HepG2 (cell line): ENCODE measurements around the gene INKA1. TPM values are rescaled to one million over a fixed set of nuclear protein-coding genes. Genes with fewer than 3 reads are reported as not detected.

Experiments
- CENPX ChIP-seq: sonication (generic); formaldehyde crosslinking; IDR thresholded peaks from 2 replicates; pipeline ENCODE4 v1.9.0; 2021; ENCODE audit warnings: mild to moderate bottlenecking, missing genetic modification reagents, moderate library complexity
- GTF3A ChIP-seq: sonication (generic); formaldehyde crosslinking; conservative IDR thresholded peaks from 2 replicates; pipeline ENCODE4 v1.4.0; 2020; ENCODE audit warnings: mild to moderate bottlenecking, missing genetic modification reagents
- HMG20A ChIP-seq: IDR thresholded peaks from 2 replicates; pipeline ENCODE4 v1.6.1; 2016; ENCODE audit warnings: borderline replicate concordance
- IRF9 ChIP-seq: sonication (generic); formaldehyde crosslinking; IDR thresholded peaks from 2 replicates; pipeline ENCODE4 v1.8.0; 2022; ENCODE audit warnings: missing genetic modification reagents, mild to moderate bottlenecking, borderline replicate concordance
- ISX ChIP-seq: sonication (generic); formaldehyde crosslinking; conservative IDR thresholded peaks from 2 replicates; pipeline ENCODE4 v1.5.0; 2020; ENCODE audit warnings: missing genetic modification reagents
- MYNN ChIP-seq: sonication (generic); formaldehyde crosslinking; IDR thresholded peaks from 2 replicates; pipeline ENCODE4 v1.4.0; 2020; ENCODE audit warnings: mild to moderate bottlenecking, low read depth, missing genetic modification reagents
- PHF20 ChIP-seq: sonication (generic); formaldehyde crosslinking; IDR thresholded peaks from 2 replicates; pipeline ENCODE4 v1.5.0; 2020; ENCODE audit warnings: mild to moderate bottlenecking, missing genetic modification reagents
- PRMT3 ChIP-seq: sonication (generic); formaldehyde crosslinking; IDR thresholded peaks from 2 replicates; pipeline ENCODE4 v1.8.1; 2022; ENCODE audit warnings: low read depth, mild to moderate bottlenecking, moderate library complexity, missing genetic modification reagents, borderline replicate concordance
- STAG1 ChIP-seq: sonication (generic); formaldehyde crosslinking; IDR thresholded peaks from 2 replicates; pipeline ENCODE4 v1.4.0; 2020; ENCODE audit warnings: missing genetic modification reagents
- TBX2 ChIP-seq: sonication (generic); formaldehyde crosslinking; IDR thresholded peaks from 2 replicates; pipeline ENCODE4 v1.5.0; 2020; ENCODE audit warnings: missing genetic modification reagents, mild to moderate bottlenecking, borderline replicate concordance
- TRIM22 ChIP-seq: fragments of 450-650 bp; IDR thresholded peaks from 2 replicates; pipeline ENCODE4 v1.6.1; 2017
- U2AF2 ChIP-seq: fragments of 200-400 bp; formaldehyde crosslinking; IDR thresholded peaks from 2 replicates; pipeline ENCODE4 v1.6.1; 2017; ENCODE audit warnings: low read depth, mild to moderate bottlenecking, low read length
- ZBTB25 ChIP-seq: IDR thresholded peaks from 2 replicates; pipeline ENCODE4 v1.6.1; 2018; ENCODE audit warnings: missing genetic modification reagents
- ZFAT ChIP-seq: sonication (generic); formaldehyde crosslinking; conservative IDR thresholded peaks from 2 replicates; pipeline ENCODE4 v1.8.1; 2023; ENCODE audit warnings: missing genetic modification reagents, inconsistent platforms
- ZNF34 ChIP-seq: sonication (generic); formaldehyde crosslinking; IDR thresholded peaks from 2 replicates; pipeline ENCODE4 v1.4.0; 2020; ENCODE audit warnings: mild to moderate bottlenecking, missing genetic modification reagents, borderline replicate concordance
- ZNF564 ChIP-seq: sonication (generic); formaldehyde crosslinking; IDR thresholded peaks from 2 replicates; pipeline ENCODE4 v1.8.1; 2023; ENCODE audit warnings: mild to moderate bottlenecking, missing genetic modification reagents
- ZNF569 ChIP-seq: sonication (generic); formaldehyde crosslinking; IDR thresholded peaks from 2 replicates; pipeline ENCODE4 v1.5.0; 2020; ENCODE audit warnings: mild to moderate bottlenecking, missing genetic modification reagents, moderate library complexity, borderline replicate concordance
- ZNF607 ChIP-seq: sonication (generic); formaldehyde crosslinking; IDR thresholded peaks from 2 replicates; pipeline ENCODE4 v1.5.1; 2020; ENCODE audit warnings: missing genetic modification reagents, mild to moderate bottlenecking, borderline replicate concordance
- ZNF724P ChIP-seq: sonication (generic); formaldehyde crosslinking; IDR thresholded peaks from 2 replicates; pipeline ENCODE4 v1.8.0; 2022; ENCODE audit warnings: missing genetic modification reagents, borderline replicate concordance
- ZNF761 ChIP-seq: sonication (generic); formaldehyde crosslinking; conservative IDR thresholded peaks from 2 replicates; pipeline ENCODE4 v1.4.0; 2020; ENCODE audit warnings: mild to moderate bottlenecking, missing genetic modification reagents
- ZSCAN12 ChIP-seq: sonication (generic); formaldehyde crosslinking; IDR thresholded peaks from 2 replicates; pipeline ENCODE4 v1.9.0; 2021; ENCODE audit warnings: mild to moderate bottlenecking, missing genetic modification reagents
- polyA plus RNA-seq, 8 experiments: library from polyadenylated mRNA; depleted of rRNA in 3 of 8; stranded (reverse) in 7 of 8; unstranded in 1 of 8; fragments of >200 nt; fragmentation: Illumina TruSeq in 4 of 8; extraction: Trizol in 4 of 8; gene quantifications; 2 replicates each; pipeline versions ENCODE4 v1.2.1 to v1.2.3, GENCODE V29; 2011 to 2016; ENCODE audit warnings: low read depth in 4 of 8, missing spikeins in 1 of 8, mixed read lengths in 1 of 8; ENCODE audit not compliant: insufficient read depth in 1 of 8
- total RNA-seq, 5 experiments: library from RNA; depleted of rRNA; stranded (reverse); fragments of >200 nt; fragmentation: Illumina TruSeq; extraction: Trizol; gene quantifications; 2 replicates each; pipeline ENCODE4 v1.2.3, GENCODE V29; 2016; ENCODE audit warnings: low read depth in 1 of 5
- TF ChIP-seq, protein P1 (sequence below): sonication (generic); formaldehyde crosslinking; IDR thresholded peaks from 2 replicates; pipeline ENCODE4 v1.4.0; 2020; ENCODE audit warnings: missing genetic modification reagents, borderline replicate concordance

Gene INKA1
- total and polyA plus RNA-seq, 2 of the 13 experiments (the other 11 are each of a cell fraction or from before 2014, with no cell fraction given) = 0.22 to 0.41 TPM

DNA sequence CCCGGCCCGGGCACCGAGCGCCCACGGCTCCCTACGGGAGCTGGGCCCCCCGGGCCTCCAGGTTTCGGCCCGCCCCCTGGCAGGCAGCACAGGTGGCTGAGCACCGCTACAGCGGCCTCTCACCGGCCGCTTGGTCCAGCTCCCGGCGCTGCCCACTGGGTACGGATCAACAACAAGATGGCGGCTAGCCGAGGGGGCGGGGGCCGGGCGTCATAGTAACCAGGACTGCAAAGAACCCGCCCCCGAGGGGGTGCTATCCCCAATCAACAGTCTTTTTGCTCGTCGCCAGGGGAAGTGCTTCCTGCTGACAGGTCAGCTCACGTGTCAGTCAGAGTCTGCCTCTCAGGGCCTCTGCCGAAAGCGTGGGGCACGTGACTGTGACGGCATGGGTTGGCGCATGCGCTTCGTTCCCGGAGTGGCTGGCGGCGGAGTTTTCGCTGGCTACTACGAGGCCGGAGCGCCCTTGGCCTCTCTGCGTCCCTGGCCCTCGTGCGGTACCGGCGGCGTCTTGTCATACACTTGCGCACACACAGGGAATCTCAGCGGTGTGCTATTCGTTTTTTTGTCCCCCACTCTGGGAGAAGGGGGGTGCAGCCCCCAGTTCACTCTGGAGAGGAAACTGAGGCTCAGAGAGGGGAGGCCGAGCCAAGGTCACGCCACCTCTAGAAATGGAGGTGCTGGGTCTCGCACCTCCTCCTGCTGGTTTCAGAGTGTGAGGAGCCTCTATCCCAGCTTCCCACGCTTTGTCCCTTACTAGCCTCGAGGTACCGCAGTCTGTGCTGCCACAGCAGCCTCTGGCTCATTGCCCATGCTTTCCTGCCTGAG, 16.5 kb upstream of the INKA1 start, which contains the start of gene IP6K1 (continued):
- TF ChIP-seq ZNF724P (CRISPR knock-in tag) (peak; percentile 88; the same call in 1 of the 2 replicates), PRMT3 (CRISPR knock-in tag) (no peak), HMG20A (no peak), PHF20 (CRISPR knock-in tag) (peak; percentile 77), MYNN (CRISPR knock-in tag) (0 out of 2 replicates have a peak, but pooled peaks have one; percentile 31), STAG1 (CRISPR knock-in tag) (no peak), CENPX (no peak), ZSCAN12 (CRISPR knock-in tag) (0 out of 2 replicates have a peak, but pooled peaks have one; percentile 69), ZBTB25 (CRISPR knock-in tag) (no peak), TBX2 (peak; percentile 68), GTF3A (no peak), ZNF569 (no peak), ISX (CRISPR knock-in tag) (no peak), IRF9 (CRISPR knock-in tag) (0 out of 2 replicates have a peak, but pooled peaks have one; percentile 22), ZNF34 (CRISPR knock-in tag) (no peak; the same call in 1 of the 2 replicates), U2AF2 (0 out of 2 replicates have a peak, but pooled peaks have one; percentile 70), ZNF564 (CRISPR knock-in tag) (0 out of 2 replicates have a peak, but pooled peaks have one; percentile 13), TRIM22 (no peak), ZFAT (CRISPR knock-in tag) (no peak), ZNF761 (no peak; the same call in 1 of the 2 replicates), ZNF607 (CRISPR knock-in tag) (peak; percentile 62; the same call in 1 of the 2 replicates)
- TF ChIP-seq, protein P1, sequence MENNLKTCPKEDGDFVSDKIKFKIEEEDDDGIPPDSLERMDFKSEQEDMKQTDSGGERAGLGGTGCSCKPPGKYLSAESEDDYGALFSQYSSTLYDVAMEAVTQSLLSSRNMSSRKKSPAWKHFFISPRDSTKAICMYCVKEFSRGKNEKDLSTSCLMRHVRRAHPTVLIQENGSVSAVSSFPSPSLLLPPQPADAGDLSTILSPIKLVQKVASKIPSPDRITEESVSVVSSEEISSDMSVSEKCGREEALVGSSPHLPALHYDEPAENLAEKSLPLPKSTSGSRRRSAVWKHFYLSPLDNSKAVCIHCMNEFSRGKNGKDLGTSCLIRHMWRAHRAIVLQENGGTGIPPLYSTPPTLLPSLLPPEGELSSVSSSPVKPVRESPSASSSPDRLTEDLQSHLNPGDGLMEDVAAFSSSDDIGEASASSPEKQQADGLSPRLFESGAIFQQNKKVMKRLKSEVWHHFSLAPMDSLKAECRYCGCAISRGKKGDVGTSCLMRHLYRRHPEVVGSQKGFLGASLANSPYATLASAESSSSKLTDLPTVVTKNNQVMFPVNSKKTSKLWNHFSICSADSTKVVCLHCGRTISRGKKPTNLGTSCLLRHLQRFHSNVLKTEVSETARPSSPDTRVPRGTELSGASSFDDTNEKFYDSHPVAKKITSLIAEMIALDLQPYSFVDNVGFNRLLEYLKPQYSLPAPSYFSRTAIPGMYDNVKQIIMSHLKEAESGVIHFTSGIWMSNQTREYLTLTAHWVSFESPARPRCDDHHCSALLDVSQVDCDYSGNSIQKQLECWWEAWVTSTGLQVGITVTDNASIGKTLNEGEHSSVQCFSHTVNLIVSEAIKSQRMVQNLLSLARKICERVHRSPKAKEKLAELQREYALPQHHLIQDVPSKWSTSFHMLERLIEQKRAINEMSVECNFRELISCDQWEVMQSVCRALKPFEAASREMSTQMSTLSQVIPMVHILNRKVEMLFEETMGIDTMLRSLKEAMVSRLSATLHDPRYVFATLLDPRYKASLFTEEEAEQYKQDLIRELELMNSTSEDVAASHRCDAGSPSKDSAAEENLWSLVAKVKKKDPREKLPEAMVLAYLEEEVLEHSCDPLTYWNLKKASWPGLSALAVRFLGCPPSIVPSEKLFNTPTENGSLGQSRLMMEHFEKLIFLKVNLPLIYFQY = no peak
